NCI-H2107 treated with DMSO at 0.1 percent for 48 hours (cell line): Measurements from ENCODE around the gene EGFR.

ENCODE experiments used
- DNase-seq: peaks from one replicate; lab custom pipeline; 2025; ENCODE audit not compliant: unreplicated experiment; lab: John Stamatoyannopoulos, UW

The EGFR gene

DNA sequence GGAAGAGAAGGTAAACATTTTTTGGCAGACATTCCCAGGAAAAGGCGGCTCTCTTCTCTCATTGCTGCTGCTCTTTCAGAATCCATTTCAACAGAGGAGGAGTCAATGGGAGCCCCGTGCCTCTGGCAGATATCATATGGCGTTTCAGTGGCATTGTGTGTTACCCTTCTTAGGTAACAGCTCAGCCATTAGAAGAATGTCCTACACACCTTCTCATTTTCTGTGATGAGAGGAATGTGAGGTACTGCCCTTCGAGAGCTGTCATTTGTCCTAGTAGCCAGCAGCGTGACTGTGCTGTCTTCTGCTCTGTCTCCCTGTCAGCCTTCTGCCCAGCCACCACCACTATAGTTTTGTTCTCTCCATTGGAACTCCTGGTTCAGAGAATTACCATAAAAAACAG lies 102.4 kb downstream of the EGFR start:
- peak; percentile 53 for DNase-seq

DNA sequence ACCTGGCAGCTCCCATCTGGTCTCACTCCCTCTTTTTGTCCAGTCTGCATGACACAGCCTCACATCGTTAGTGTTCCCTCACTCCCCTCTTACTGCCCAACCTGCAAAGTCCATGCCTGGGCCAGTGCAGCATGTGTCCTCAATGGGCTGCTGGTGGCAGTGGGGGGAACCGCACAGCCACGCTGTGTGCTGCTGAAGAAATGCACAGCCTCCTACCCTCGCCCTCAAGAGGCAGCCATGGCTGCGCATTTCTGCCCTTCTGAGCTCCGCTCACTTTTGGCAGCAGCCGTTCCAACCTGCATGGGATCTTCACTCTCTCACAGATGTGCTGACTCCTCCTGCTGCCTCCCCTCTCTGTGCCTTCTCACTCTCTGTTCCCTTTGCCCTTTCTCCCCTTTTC lies 103.4 kb downstream of the EGFR start:
- DNase-seq: no peak

DNA sequence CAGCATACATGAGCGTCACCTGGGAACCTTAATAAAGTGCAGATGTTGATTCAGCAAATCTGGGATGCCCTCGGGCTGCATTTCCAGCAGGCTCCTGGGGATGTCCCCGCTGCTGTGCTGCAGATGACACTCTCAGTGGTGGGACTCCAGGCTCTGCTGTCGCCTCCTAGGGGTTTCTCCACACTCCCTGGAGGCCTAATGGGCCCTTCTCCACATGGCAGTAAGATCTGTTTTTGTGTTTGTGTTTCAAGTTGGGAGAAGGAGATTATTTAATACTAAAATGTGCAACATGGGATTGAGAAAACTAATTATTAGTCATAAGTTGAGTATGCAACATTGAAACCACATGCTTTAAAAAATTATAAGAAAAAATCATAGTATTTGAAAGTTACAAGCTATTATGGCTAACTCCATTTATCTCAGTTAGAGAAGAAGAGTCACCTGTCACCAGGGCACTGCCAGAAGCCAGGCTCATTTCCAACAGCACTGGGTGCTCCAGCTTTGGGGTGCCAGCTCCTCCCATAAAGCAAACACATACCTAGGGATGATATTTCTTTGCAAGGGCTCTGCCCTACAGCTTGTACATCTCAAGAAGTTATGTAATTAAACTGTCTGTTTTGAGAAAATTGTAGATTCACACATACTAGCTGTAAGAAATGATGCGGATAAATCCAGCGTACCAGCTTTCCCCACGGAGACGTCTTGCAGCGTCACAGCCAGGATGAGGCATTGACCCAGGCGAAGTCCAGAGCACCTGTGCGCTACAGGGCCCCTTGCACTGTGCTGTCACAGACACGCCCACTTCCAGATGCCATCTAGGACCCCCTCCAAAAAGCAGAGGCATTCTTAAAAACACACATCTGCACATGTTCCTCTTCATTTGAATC lies 106.4 kb downstream of the EGFR start:
- no peak for DNase-seq

DNA sequence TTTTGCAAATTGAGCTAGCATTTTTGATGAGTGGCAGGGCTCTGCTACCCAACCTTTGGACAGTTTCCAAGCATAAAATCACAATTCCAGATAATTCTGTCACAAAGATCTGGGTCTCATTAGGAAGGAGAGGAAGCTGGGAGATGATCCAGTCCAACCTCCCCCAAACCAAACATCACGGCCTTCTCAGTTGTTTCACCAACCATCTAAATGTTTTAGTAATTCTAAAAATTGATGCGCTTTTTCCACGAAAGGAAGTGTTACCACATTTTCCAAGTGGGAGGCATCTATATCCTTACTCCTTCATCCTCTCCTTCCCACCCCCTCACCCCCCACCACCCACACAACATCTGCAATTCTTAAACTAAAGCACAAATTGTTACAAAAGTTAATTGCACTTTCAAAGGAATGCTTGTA lies 108.3 kb downstream of the EGFR start:
- no peak for DNase-seq

DNA sequence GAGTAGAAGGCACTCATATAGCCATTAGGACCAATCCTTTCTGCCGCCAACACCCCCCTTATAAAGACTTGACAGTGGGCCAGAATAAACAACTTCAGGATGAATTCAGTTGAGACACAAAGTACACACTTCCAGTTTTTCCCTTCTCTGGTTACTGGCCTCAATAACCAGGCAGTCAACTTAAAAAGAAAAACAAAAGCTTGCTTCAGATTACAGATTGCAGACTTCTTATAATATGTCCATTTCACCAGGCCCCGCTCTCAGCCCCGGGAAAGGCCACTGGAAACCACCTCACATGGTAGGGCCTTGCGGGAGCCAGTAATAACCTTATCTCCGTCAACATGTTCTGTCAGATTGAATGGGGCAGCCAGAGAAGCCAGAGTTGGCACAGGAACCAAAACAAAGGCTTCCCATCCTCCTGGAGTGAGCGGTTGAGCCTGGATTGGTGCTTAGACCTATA lies 108.8 kb downstream of the EGFR start:
- DNase-seq: peak; percentile 99

DNA sequence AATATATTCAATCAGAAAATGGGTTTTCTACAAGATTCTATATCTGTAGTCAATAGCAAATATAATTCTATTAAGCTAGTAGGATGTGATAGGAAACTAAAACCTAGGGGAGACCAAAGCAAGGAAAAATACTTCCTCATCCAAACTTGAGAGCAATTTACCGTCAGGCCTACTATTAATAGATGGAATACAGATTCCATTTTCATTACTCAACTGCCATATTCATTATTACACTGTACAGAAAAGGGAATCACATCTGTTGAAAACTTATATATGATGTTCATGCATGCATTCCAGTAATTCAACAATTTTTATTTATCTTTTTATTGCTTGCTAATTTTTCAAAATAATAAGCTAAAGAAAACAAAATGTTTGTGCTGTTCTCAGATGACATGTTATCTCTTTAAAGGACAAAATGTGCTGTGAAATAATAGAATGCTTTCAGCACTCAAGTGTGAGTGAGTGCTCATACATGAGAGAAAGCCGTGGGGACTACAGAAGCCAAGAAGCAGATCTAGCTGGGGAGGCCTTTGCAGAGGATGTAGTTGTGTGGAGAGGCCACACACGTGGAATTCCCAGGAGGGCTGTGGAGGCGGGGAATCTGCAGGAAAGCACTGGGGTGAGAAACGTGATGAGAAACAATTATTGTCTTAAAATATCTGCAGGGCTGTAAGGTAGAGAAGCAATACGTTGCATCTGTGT lies 110.0 kb downstream of the EGFR start:
- peak; percentile 59 for DNase-seq

DNA sequence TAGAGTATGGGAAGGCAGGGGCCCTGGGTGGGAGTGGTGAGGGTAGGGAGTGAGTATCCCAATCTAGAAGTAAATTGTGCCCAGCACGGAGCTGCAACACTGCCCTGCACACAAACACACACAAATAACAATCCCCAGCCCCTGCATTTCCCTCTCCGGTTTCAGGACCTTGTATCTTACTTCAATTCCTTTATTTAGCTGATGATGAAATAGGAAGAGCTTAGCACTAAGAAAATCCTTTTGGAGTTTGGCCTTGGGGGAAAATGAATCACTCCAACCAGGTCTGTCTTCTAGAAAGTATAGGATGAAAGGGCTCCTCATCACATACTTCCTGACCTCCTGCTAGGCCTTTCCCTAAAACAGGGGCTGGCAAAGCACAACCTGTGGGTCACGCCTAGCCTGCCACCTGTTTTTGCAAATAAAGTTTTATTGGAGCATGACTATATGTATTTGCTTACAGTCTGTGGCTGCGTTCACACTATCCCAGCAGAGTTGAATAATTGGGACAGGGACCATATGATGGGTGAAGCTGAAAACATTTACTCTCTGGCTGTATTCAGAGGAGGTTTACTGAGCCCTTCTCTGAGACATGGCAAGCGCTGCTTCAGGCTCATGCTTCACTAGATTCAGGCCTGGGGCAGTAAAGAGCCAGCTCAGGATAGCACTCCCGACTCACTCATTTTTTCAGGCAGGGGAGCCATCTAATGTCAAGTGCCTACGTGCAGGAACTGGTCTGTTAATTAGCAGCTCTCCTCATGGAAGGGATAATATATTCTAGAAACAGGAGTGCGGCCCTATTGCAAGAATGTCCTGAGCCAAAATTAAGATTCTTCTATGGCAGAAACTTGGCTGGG lies 111.0 kb downstream of the EGFR start:
- peak; percentile 67 for DNase-seq

DNA sequence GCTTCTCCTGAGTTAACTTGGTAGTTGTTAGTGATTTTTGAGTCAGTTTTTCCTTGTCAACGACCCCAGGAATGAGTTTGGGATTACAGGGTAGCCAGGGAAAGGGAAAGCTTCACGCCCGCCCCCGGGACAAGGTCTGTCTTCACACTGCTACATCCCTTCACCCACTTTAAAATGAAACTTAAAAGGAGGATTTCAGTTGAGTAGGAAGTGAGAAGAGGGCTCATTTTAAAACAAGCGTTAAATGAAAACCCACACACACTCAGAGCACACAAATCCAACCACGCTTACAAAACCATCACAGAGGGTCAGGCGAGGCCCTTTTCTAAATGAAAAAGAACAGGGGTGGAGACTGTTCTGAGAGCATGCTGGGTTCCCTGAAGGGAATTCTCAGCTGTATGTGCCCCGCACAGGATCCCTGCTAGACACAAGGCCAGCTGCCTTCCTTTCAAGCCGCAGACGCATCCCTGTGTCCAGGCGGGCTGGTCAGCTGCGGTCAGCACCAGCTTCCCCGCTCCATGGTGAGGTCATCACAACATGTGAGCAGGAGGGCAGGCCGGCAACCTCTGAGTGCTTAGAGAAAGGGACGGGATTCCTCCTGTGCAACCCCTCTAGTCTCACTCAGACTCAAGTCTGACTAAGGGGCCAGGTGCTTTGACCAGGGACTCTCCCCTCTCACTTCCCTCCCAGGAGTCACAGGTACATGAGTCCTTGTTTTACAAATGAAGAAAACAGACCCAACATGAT lies 111.8 kb downstream of the EGFR start:
- DNase-seq: peak; percentile 45

DNA sequence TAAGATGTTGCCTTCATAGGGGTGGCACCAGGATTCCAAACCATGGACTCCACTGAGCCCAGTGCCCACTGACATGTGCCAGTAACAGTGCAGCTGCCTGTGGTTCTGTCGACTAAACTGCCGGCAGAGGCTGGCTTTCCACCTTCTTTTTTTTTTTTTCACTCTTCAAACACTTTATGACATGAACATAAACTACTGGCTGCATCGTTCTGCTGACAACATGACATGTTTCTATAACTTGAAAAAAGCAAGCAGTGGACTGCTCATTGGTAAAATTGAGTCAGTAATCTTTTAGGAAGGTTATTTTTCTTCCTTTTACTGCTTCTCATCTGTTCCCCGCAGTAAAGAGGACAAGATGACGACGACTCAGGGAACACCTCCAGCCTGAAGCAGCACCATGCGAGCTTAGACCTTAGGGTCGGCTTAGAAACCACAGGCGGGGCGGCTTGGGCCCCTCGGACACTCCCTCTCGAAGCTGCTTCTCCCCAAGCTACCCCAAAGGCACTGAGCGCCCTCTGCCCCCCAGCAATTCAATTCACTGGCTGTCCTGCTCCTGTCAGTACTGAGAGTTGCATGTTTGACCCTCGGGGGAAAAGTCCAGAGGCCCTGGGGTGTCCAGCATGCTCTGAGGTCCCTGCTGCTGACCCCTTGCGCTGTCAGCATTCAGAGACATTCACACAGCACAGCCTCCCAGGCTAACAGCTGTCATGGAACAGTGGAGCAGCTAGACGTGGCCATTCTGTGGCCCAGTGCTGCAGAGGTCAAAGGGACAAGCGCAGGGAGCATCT lies 112.5 kb downstream of the EGFR start:
- DNase-seq: no peak

DNA sequence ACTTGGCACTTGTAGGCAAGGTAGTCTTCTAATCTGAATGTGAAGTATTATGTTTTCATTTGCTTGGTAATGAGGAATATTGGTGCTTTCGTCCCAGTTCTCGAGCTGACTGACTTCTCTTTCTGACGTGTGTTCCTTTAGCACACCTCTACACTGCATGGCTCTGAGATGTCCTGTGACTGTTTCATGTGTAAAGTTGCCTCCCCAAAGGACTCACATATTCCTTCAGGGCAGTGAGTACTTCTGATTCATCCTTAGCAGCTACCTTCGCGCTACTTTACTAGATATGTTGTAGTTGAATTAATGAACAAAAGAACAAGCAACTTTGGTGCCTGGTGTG lies 113.7 kb downstream of the EGFR start:
- no peak for DNase-seq

DNA sequence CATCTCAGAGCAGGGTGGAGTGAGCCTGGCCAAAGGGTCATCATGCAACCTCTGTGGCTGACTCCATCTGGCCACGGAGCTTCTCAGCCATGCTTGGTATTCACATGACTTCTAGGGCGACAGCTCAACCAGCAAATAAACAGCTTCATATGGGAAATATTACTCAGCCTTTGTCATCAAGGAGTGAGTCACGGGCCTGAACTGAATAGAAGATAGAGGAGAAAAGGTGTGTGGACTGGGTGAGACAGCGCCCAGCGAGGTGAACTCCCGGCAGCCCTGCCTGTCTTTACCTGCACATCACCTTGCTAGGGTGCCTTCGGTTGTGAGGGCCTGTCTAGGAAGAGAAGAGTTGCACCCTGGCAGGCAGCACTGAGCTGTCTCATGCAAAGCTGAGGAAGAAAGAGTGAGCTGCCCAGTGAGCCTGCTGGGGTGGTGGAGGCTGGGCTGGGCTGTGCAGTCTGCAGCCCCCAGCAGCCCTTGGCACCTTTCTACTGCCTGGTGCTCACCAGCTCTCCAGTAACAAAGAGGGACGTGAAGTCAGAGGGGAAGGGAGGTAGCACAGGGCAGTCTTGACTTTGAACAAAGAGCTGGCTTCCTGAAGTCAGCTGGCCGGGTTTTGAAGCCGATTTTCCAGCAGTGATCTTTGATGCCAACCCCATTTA lies 114.2 kb downstream of the EGFR start:
- no peak for DNase-seq

DNA sequence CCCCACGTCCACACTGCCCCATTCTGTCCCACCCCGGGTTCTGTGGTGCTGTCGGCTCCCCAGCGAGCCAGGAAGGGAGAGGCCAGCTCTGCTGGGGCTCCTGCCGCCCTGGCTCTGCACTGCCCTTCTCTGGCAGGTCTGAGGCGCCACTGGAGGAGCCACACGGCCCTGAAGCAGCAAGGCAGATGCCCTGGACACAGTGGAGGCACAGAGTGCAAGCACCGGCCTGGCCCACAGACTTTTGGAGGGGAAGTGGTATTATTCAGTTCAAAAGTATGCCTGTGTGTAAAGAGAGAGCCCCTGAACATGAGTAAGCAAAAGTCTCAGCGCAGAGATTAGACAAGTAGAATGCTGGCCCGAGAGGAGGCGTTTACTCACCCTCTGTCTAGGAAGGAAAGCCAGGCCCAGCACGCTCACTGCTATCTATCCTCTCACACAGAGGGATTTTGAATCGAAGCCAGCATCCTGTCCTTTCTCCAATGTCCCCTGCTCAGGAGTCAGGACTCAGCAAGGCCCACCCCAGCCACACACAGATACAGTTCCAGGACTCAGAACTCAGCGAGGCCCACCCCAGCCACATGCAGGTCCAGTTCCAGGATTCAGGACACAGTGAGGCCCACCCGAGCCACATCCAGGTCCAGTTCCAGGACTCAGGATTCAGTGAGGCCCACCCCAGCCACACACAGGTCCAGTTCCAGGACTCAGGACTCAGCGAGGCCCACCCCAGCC lies 115.0 kb downstream of the EGFR start:
- no peak for DNase-seq

DNA sequence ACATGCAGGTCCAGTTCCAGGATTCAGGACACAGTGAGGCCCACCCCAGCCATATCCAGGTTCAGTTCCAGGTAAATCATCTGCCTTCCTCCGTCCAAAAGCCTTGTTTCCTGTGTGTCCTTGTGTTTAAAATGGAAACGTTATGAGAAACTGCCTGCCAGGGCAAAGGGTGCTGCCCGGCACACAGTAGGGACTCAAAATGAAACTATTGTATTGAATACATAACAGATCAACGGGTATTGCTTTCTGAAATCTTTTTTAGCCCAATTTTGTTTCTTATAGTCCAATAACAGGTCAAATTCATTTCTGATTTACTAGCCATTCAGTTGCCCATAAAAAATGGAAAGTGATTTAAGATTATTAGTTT lies 115.5 kb downstream of the EGFR start:
- no peak for DNase-seq

DNA sequence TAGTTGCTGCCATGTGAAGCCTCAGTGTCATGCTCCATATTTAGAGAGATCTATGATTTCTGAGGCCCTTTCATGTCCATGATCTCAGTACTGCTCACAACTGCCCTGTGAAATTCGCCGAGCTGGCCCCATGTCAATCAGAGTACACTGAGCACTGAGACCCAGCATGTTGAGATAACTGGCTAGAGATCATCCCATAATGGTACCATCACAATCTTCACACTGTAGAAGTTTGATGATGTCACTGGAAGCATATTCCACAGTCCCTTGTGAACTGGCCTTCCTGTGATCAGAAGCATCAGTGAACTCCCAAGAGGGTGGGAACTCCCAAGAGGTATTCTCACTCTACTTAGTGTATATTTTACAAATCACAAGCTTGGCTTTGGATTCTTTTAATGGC lies 116.0 kb downstream of the EGFR start:
- DNase-seq: no peak

DNA sequence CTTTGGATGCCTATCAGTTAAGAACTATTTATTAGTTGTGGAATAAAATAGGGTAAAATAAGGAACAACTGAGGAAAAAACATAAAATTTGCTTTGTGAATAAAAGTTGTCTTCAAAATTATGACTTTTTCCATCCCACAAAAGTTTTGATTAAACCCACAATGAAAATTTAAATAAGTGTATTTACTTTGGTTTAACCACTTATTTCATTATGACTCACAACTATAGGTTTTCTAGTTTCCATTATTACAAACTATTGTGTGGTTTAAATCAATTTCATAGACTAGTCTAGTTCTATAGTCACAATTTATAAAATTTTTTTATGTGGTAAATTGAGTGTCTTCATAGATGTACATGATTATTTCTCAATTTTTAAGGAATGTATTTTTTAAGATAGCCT lies 116.6 kb downstream of the EGFR start:
- no peak for DNase-seq

DNA sequence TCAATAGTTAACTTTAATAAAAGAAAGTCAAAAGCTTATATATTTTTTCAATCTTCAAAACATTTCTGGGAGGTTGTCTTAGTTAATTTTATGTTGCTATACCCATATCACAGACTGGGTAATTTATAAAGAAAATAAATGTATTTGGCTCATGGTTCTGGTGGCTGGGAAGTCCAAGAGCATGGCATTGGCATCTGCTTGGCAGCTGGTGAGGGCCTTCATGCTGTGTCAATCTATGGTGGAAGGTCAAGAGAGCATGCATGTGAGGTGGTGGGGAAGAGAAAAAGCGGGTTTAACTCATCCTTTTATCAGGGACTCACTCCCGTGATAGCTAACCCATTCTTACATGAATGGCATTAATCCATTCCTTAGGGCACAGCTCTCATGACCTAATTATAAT lies 119.8 kb downstream of the EGFR start:
- no peak for DNase-seq

DNA sequence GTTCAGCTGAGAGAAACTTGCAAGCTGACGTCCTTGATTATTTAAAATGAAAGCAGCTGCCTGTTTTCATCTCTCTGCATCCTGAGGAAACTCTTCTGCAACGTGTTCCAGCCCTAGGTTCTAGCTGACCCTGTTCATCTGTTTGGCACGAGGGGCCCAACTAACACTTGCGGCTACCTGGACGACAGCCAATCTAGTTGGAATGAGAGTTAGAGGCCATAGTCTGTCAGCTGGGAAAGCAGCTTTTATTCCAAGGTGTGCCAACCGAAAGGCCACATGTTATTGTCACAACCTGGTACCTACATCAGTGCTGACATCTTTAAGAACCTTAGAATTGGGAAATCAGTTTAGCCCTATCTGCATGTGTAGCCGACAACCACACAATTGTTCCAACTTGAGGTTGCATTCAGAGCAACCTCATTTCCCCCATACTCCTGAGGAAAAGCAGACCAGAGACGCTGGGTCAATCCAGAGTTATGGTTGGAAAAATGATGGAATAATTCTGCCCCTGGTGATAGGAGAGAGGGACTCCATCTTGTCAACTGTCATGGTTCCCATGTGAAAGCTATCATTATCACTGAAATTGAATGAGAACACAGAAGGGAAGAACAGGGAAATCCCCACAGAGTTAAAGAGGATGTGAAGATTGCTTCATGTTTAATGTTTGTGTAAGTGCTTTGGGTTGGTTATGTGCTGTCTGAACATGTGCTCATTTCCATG lies 121.6 kb downstream of the EGFR start:
- DNase-seq: no peak

DNA sequence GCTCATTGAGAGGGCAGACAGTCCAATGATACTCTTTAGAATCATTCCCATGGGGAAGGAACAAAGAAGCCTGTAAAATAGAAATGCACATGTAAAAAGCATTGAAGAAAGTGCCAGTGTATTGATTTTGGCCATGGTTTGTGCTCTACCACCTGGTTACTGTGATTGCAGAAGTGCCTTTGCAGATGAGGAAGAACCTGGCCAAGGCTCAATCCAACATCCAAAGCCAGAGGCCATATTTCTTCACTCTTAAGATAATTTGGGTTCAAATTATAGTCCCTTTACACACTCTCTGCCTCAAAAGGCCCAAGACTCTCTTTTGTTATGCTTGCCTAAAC lies 122.1 kb downstream of the EGFR start:
- peak; percentile 97 for DNase-seq
